ENCODE measurements around the gene ERBB2.

The ERBB2 gene

GRCh38 chr17:39700148-39700987 lies 504 bp downstream of the ERBB2 start:
- H2BK5ac ChIP-seq (ENCODE audit: low read length), result peak overlapping the region; percentile 99
- WGBS, 2 donors (ENCODE audit: extremely low coverage in 2 of 2, insufficient read length in 2 of 2, insufficient replicate concordance in 1 of 2), result no CpG with 5 or more reads among the region's 57 CpGs

GRCh38 chr17:39701012-39701783 lies 1.3 kb downstream of the ERBB2 start:
- Histone ChIP-seq H3K27me3 (ENCODE audit: control insufficient read depth in 3 of 3, insufficient read depth in 3 of 3, low read depth in 1 of 3, low read length in 3 of 3) (no peaks in the 10 kb centered on the region), H3K4ac (ENCODE audit: low read length) (no peak overlapping the region), H2BK5ac (ENCODE audit: low read length) (no peak overlapping the region), H3K9ac (ENCODE audit: low read depth, low read length, poor library complexity) (peak overlapping the region; percentile 89), H4K91ac (ENCODE audit: low read depth, low read length, poor library complexity) (no peak overlapping the region), H4K8ac (ENCODE audit: low read depth, low read length) (no peak overlapping the region), H3K18ac (ENCODE audit: low read length) (peak overlapping the region; percentile 78), H3K27ac (replicated peaks; ENCODE audit: low read length) (peak overlapping the region; percentile 23), H3K4me3 (ENCODE audit: low read length in 2 of 2) (peak overlapping the region; percentile 80 to 97), H3K9me3 (replicated peaks in 1 of 2; ENCODE audit: control insufficient read depth in 2 of 2, insufficient read depth in 1 of 2, low read depth in 1 of 2, low read length in 2 of 2) (no peaks in the 10 kb centered on the region), H3K36me3 (replicated peaks in 1 of 2; ENCODE audit: control insufficient read depth in 2 of 2, insufficient read depth in 2 of 2, low read length in 2 of 2) (peaks cover 3 to 21% of the 10 kb centered on the region in 2 donors), H3K4me2 (ENCODE audit: insufficient read depth, low read length, poor library complexity, severe bottlenecking) (peak overlapping the region; percentile 83), H3K23ac (ENCODE audit: low read depth, low read length, poor library complexity) (no peak overlapping the region), H2BK120ac (ENCODE audit: low read depth, low read length) (no peak overlapping the region), H3K4me1 (ENCODE audit: control insufficient read depth in 2 of 2, insufficient read depth in 1 of 2, low read depth in 1 of 2, low read length in 2 of 2) (peaks cover 16 to 39% of the 10 kb centered on the region in 2 donors), H2AK5ac (ENCODE audit: low read depth, low read length) (peak overlapping the region; percentile 42), H3K14ac (ENCODE audit: low read length) (no peak overlapping the region), H2AFZ (ENCODE audit: low read length) (peak overlapping the region; percentile 90), H2BK12ac (ENCODE audit: low read length) (no peak overlapping the region), H3K79me1 (ENCODE audit: low read depth, low read length) (peaks cover 17% of the 10 kb centered on the region), H2BK15ac (ENCODE audit: low read length) (no peak overlapping the region)
- no CpG with 5 or more reads among the region's 10 CpGs for WGBS, 2 donors (ENCODE audit: extremely low coverage in 2 of 2, insufficient read length in 2 of 2, insufficient replicate concordance in 1 of 2)
- no peak for DNase-seq (ENCODE audit: low spot score)

More at GRCh38 chr17:39700148-39700987, 504 bp downstream of the ERBB2 start:
- no peak overlapping the region for H3K23ac ChIP-seq (ENCODE audit: low read depth, low read length, poor library complexity)
- H3K36me3 ChIP-seq (replicated peaks in 1 of 2; ENCODE audit: control insufficient read depth in 2 of 2, insufficient read depth in 2 of 2, low read length in 2 of 2), result peaks cover 3 to 21% of the 10 kb centered on the region in 2 donors
- H4K91ac ChIP-seq (ENCODE audit: low read depth, low read length, poor library complexity), result no peak overlapping the region
- peaks cover 14% of the 10 kb centered on the region for H3K79me1 ChIP-seq (ENCODE audit: low read depth, low read length)
- peak overlapping the region; percentile 84 for H3K14ac ChIP-seq (ENCODE audit: low read length)
- H3K9ac ChIP-seq (ENCODE audit: low read depth, low read length, poor library complexity), result peak overlapping the region; percentile 89
- H3K4ac ChIP-seq (ENCODE audit: low read length), result peak overlapping the region; percentile 44
- peak overlapping the region; percentile 94 for H2AK5ac ChIP-seq (ENCODE audit: low read depth, low read length)
- no peaks in the 10 kb centered on the region for H3K9me3 ChIP-seq (replicated peaks in 1 of 2; ENCODE audit: control insufficient read depth in 2 of 2, insufficient read depth in 1 of 2, low read depth in 1 of 2, low read length in 2 of 2)
- H3K18ac ChIP-seq (ENCODE audit: low read length), result peak overlapping the region; percentile 99
- no peak overlapping the region for H4K8ac ChIP-seq (ENCODE audit: low read depth, low read length)
- peak overlapping the region; percentile 83 for H3K4me2 ChIP-seq (ENCODE audit: insufficient read depth, low read length, poor library complexity, severe bottlenecking)
- H2BK12ac ChIP-seq (ENCODE audit: low read length), result no peak overlapping the region
- H3K4me1 ChIP-seq (ENCODE audit: control insufficient read depth in 2 of 2, insufficient read depth in 1 of 2, low read depth in 1 of 2, low read length in 2 of 2), result peaks cover 23 to 42% of the 10 kb centered on the region in 2 donors
- peak overlapping the region; percentile 90 for H2AFZ ChIP-seq (ENCODE audit: low read length)
- H2BK15ac ChIP-seq (ENCODE audit: low read length), result peak overlapping the region; percentile 75
- peak overlapping the region; percentile 61 for H2BK120ac ChIP-seq (ENCODE audit: low read depth, low read length)
- DNase-seq (ENCODE audit: low spot score), result no peak
- peak overlapping the region; percentile 68 for H3K27ac ChIP-seq (replicated peaks; ENCODE audit: low read length)
- H3K4me3 ChIP-seq (ENCODE audit: low read length in 2 of 2), result peak overlapping the region; percentile 80 to 97
- H3K27me3 ChIP-seq (ENCODE audit: control insufficient read depth in 3 of 3, insufficient read depth in 3 of 3, low read depth in 1 of 3, low read length in 3 of 3), result no peaks in the 10 kb centered on the region

GRCh38 chr17:39701784-39702422 lies 2.0 kb downstream of the ERBB2 start:
- no peak overlapping the region for H2BK12ac ChIP-seq (ENCODE audit: low read length)
- H3K79me1 ChIP-seq (ENCODE audit: low read depth, low read length), result peaks cover 22% of the 10 kb centered on the region
- WGBS, 2 donors (ENCODE audit: extremely low coverage in 2 of 2, insufficient read length in 2 of 2, insufficient replicate concordance in 1 of 2), result no CpG with 5 or more reads among the region's 4 CpGs

More at GRCh38 chr17:39701784-39702422, 2.0 kb downstream of the ERBB2 start:
- peaks cover 4 to 26% of the 10 kb centered on the region in 2 donors for H3K36me3 ChIP-seq (replicated peaks in 1 of 2; ENCODE audit: control insufficient read depth in 2 of 2, insufficient read depth in 2 of 2, low read length in 2 of 2)
- no peak overlapping the region for H4K91ac ChIP-seq (ENCODE audit: low read depth, low read length, poor library complexity)
- H2BK15ac ChIP-seq (ENCODE audit: low read length), result no peak overlapping the region
- no peak overlapping the region for H3K9ac ChIP-seq (ENCODE audit: low read depth, low read length, poor library complexity)
- H3K27ac ChIP-seq (replicated peaks; ENCODE audit: low read length), result peak overlapping the region; percentile 5
- DNase-seq (ENCODE audit: low spot score), result no peak
- H3K4me2 ChIP-seq (ENCODE audit: insufficient read depth, low read length, poor library complexity, severe bottlenecking), result no peak overlapping the region
- no peaks in the 10 kb centered on the region for H3K27me3 ChIP-seq (ENCODE audit: control insufficient read depth in 3 of 3, insufficient read depth in 3 of 3, low read depth in 1 of 3, low read length in 3 of 3)
- peak overlapping the region in 1 of 2 donors; percentile 80 for H3K4me3 ChIP-seq (ENCODE audit: low read length in 2 of 2)
- H4K8ac ChIP-seq (ENCODE audit: low read depth, low read length), result no peak overlapping the region
- no peaks in the 10 kb centered on the region for H3K9me3 ChIP-seq (replicated peaks in 1 of 2; ENCODE audit: control insufficient read depth in 2 of 2, insufficient read depth in 1 of 2, low read depth in 1 of 2, low read length in 2 of 2)
- H3K4me1 ChIP-seq (ENCODE audit: control insufficient read depth in 2 of 2, insufficient read depth in 1 of 2, low read depth in 1 of 2, low read length in 2 of 2), result peaks cover 10 to 34% of the 10 kb centered on the region in 2 donors
- H3K4ac ChIP-seq (ENCODE audit: low read length), result no peak overlapping the region
- no peak overlapping the region for H3K23ac ChIP-seq (ENCODE audit: low read depth, low read length, poor library complexity)
- H3K14ac ChIP-seq (ENCODE audit: low read length), result no peak overlapping the region
- no peak overlapping the region for H2AK5ac ChIP-seq (ENCODE audit: low read depth, low read length)
- H2BK120ac ChIP-seq (ENCODE audit: low read depth, low read length), result no peak overlapping the region
- H2BK5ac ChIP-seq (ENCODE audit: low read length), result no peak overlapping the region
- no peak overlapping the region for H3K18ac ChIP-seq (ENCODE audit: low read length)
- H2AFZ ChIP-seq (ENCODE audit: low read length), result no peak overlapping the region

Data from neuronal stem cell (in vitro differentiated cells).